Left lung (tissue), 14 donors: ENCODE measurements around the gene NXPE4. TPM values are rescaled to one million over a fixed set of nuclear protein-coding genes. Genes with fewer than 3 reads are reported as not detected.
"Not testable (repeated sequence)": the region's sequence is repeated elsewhere in the genome, so short reads cannot be mapped to it uniquely, and the experiment has no call there.

Experiments used
- ATAC-seq: fragments of 200-7000 bp; cut with Tn5 transposase; one replicate; pipeline ENCODE4 v1.9.1; 2020; ENCODE audit warnings: moderate library complexity
- DNase-seq, 4 donors: peaks; one replicate each; pipeline ENCODE4 v3.0.0-alpha.2; 2013 to 2020
- H3K27ac ChIP-seq, 2 donors: fragments of 200-600 bp; sonication (generic) in 1 of 2; one replicate each; pipeline versions ENCODE4 v1.5.0 to v1.8.0; 2020 to 2021
- H3K27me3 ChIP-seq, 2 donors: fragments of 200-600 bp; sonication (generic) in 1 of 2; one replicate each; pipeline versions ENCODE4 v1.5.0 to v1.8.0; 2020 to 2021
- H3K36me3 ChIP-seq, 2 donors: fragments of 200-600 bp; sonication (generic) in 1 of 2; one replicate each; pipeline versions ENCODE4 v1.5.0 to v1.8.0; 2020 to 2021
- H3K4me1 ChIP-seq, 2 donors: fragments of 200-600 bp; one replicate each; pipeline ENCODE4 v1.8.0; 2021
- H3K4me3 ChIP-seq, 2 donors: fragments of 200-600 bp; sonication (generic) in 1 of 2; one replicate each; pipeline versions ENCODE4 v1.5.0 to v1.8.0; 2020 to 2021; ENCODE audit warnings: mild to moderate bottlenecking in 1 of 2
- H3K9me3 ChIP-seq, 2 donors: fragments of 200-600 bp; sonication (generic) in 1 of 2; one replicate each; pipeline versions ENCODE4 v1.5.0 to v1.8.0; 2020 to 2021
- intact Hi-C, 2 donors: fragments of 100-400 bp; cut with DNase I; formaldehyde crosslinking; loops; one replicate each; pipeline versions ENCODE4 v1.11.2 to v1.14.2; 2022
- long read RNA-seq, 12 donors: library from polyadenylated mRNA in 2 of 12; unstranded in 2 of 12; transcript quantifications; one replicate each; pipeline ENCODE4 v2.0.0 and lab custom pipeline, GENCODE V29; 2019 to 2026
- polyA plus RNA-seq, 6 donors: library from polyadenylated mRNA; unstranded; fragments of 120-200 nt; gene quantifications; one replicate each; pipeline ENCODE4 v1.2.1, GENCODE V29; 2013; ENCODE audit not compliant: insufficient read length in 6 of 6
- total RNA-seq, 2 donors: library from RNA; stranded (reverse); fragmentation: NEBNext Ultra II Directional; extraction: Animal tissue kit (Norgen Biotek cat#: 25700); gene quantifications; one replicate each; pipeline ENCODE4 v1.2.1, GENCODE V29; 2021
- TF ChIP-seq, protein P1 (sequence below), 2 donors: fragments of 200-600 bp; sonication (generic) in 1 of 2; IDR thresholded peaks; one replicate each; pipeline versions ENCODE4 v1.5.0 to v1.8.0; 2021; ENCODE audit warnings: antibody characterized with exemption in 2 of 2
- donor health status: DM: no; HTN: yes; CAD: no.
- donor health status: DM: no; HTN: no; CAD: no.

NXPE4 gene
- total RNA-seq (not detected), polyA plus RNA-seq (under 1 TPM in 1 of 6 donors, not detected in 5; 0.10 TPM)
- long read RNA-seq, donor 1, result 0 reads
- long read RNA-seq, donor 2, result 0 reads
- long read RNA-seq, donor 3, result 0 reads
- long read RNA-seq, donor 4, result 0 reads
- long read RNA-seq, donor 5, result 0 reads
- long read RNA-seq, donor 6, result 0 reads
- long read RNA-seq, donor 7, result 0 reads
- long read RNA-seq, donor 8, result 0 reads
- long read RNA-seq, donor 9, result 0 reads
- long read RNA-seq, donor 10, result 0 reads
- long read RNA-seq, donor 11, result 0 reads
- long read RNA-seq, donor 12, result 0 reads

DNA sequence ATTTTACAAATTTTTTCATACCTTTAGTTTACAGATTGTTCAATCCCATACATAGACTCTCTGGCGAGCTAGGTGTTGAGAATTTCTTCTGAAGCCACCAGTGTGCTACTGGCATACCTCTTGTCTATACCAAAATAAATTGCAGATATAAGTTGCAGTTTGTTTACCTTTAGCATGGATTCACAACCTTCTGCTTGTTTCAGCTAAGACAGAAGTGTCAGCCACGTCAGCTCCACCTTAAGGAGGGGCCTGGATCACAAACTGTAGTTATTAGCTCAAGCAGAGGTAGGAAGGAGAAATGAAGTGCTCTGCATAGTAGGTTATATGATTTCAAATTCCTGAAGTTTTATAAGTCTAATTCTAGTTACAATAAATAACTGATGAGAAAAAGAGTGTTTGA lies at the start of gene NXPE4:
TSS of gene NXPE4 (minus strand) at position 216 of the 400 bp plus-strand sequence. CDS start 1,027 bp downstream, outside the sequence.
- TF ChIP-seq, protein P1, sequence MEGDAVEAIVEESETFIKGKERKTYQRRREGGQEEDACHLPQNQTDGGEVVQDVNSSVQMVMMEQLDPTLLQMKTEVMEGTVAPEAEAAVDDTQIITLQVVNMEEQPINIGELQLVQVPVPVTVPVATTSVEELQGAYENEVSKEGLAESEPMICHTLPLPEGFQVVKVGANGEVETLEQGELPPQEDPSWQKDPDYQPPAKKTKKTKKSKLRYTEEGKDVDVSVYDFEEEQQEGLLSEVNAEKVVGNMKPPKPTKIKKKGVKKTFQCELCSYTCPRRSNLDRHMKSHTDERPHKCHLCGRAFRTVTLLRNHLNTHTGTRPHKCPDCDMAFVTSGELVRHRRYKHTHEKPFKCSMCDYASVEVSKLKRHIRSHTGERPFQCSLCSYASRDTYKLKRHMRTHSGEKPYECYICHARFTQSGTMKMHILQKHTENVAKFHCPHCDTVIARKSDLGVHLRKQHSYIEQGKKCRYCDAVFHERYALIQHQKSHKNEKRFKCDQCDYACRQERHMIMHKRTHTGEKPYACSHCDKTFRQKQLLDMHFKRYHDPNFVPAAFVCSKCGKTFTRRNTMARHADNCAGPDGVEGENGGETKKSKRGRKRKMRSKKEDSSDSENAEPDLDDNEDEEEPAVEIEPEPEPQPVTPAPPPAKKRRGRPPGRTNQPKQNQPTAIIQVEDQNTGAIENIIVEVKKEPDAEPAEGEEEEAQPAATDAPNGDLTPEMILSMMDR (IDR thresholded peaks at IDR 0.05), result no peak
- Histone ChIP-seq H3K36me3 (no peaks in the 10 kb centered on the region), H3K4me3 (no peak within 1 kb of the TSS), H3K4me1 (no peaks in the 10 kb centered on the region), H3K9me3 (no peaks in the 10 kb centered on the region), H3K27me3 (no peaks in the 10 kb centered on the region), H3K27ac (no peak within 1 kb of the TSS)
- intact Hi-C loops, result no loop called here
- ATAC-seq (no peak), DNase-seq (no peak)

DNA sequence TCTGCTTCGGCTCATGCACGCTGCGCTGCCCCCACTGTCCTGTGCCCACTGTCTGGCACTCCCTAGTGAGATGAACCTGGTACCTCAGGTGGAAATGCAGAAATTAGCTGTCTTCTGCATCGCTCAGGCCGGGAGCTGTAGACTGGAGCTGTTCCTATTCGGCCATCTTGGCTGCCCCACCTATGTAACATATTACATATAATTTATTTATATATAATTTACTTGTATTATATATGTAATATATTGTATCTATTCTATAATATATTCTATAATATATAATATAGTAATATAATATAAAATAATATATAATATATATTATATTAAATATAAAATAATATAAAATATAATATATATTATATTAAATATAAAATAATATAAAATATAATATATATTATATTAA lies 43.9 kb upstream of the NXPE4 start:
- ATAC-seq, H3K27ac ChIP-seq, H3K9me3 ChIP-seq, intact Hi-C loops, DNase-seq, H3K27me3 ChIP-seq, H3K4me3 ChIP-seq, H3K4me1 ChIP-seq, H3K36me3 ChIP-seq: not testable (repeated sequence)

- DNase-seq, ATAC-seq, intact Hi-C loops: not testable (repeated sequence)
These were observed 35.9 kb upstream of the NXPE4 start for GRCh38 chr11:114631445-114631965.

GRCh38 chr11:114625294-114625693 lies 29.7 kb upstream of the NXPE4 start:
- intact Hi-C loops, result no loop called here
- Histone ChIP-seq H3K4me1 (no peaks in the 10 kb centered on the region), H3K36me3 (no peaks in the 10 kb centered on the region), H3K27ac (no peak overlapping the region), H3K27me3 (no peaks in the 10 kb centered on the region), H3K4me3 (no peak overlapping the region), H3K9me3 (peaks cover 0 to 36% of the 10 kb centered on the region in 2 donors)
- DNase-seq (no peak), ATAC-seq (no peak)
- TF ChIP-seq, protein P1 (IDR thresholded peaks at IDR 0.05), result no peak

More at GRCh38 chr11:114631445-114631965, 35.9 kb upstream of the NXPE4 start:
- not testable (repeated sequence) for H3K36me3 ChIP-seq, H3K4me3 ChIP-seq, H3K4me1 ChIP-seq, H3K27me3 ChIP-seq, H3K9me3 ChIP-seq, H3K27ac ChIP-seq

GRCh38 chr11:114624455-114625207 lies 29.0 kb upstream of the NXPE4 start:
- H3K27ac ChIP-seq, result no peak overlapping the region
- no peak for DNase-seq
- ATAC-seq, result no peak
- no peak overlapping the region for H3K4me3 ChIP-seq
- TF ChIP-seq, protein P1 (IDR thresholded peaks at IDR 0.05), result no peak
- H3K9me3 ChIP-seq, result peaks cover 0 to 39% of the 10 kb centered on the region in 2 donors
- no peaks in the 10 kb centered on the region for H3K36me3 ChIP-seq
- H3K27me3 ChIP-seq, result no peaks in the 10 kb centered on the region
- no peaks in the 10 kb centered on the region for H3K4me1 ChIP-seq
- intact Hi-C loops, result no loop called here

DNA sequence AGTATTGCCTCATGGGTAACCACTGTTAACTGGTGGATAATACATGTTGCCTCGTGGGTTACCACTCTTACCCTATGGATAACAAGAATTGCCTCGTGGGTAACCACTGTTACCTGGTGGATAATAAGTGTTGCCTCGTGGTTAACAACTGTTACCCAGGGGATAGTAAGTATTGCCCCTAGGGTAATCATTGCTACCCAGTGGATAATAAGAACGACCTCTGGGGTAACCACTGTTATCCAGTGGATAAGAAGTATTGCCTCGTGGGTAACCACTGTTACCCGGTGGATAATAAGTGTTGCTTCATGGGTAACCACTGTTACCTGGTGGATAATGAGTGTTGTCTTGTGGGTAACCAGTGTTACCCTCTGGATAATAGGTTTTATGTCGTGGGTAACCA lies 28.1 kb upstream of the NXPE4 start:
- no peaks in the 10 kb centered on the region for H3K4me1 ChIP-seq
- H3K27ac ChIP-seq, result no peak overlapping the region
- H3K4me3 ChIP-seq, result no peak overlapping the region
- H3K27me3 ChIP-seq, result no peaks in the 10 kb centered on the region
- intact Hi-C loops, result no loop called here
- TF ChIP-seq, protein P1 (IDR thresholded peaks at IDR 0.05), result no peak
- DNase-seq, result no peak
- ATAC-seq, result no peak
- peaks cover 0 to 45% of the 10 kb centered on the region in 2 donors for H3K9me3 ChIP-seq
- no peaks in the 10 kb centered on the region for H3K36me3 ChIP-seq
